HG02840 (cell line): Measurements from ENCODE around the gene UAP1L1.
"Not testable (repeated sequence)": the region's sequence is repeated elsewhere in the genome, so short reads cannot be mapped to it uniquely, and the experiment has no call there.

Experiments used
- ATAC-seq: cut with Tn5 transposase; IDR thresholded peaks from one replicate; pipeline ENCODE4 v1.9.1; 2021; ENCODE audit warnings: mild to moderate bottlenecking, moderate library complexity, moderate number of reproducible peaks; ENCODE audit not compliant: unreplicated experiment, low FRiP score

The UAP1L1 gene

GRCh38 chr9:137055385-137056364, 21.6 kb upstream of the UAP1L1 start:
- no peak for ATAC-seq

- ATAC-seq = no peak
Observed at GRCh38 chr9:137056739-137057415, 20.4 kb upstream of the UAP1L1 start.

GRCh38 chr9:137057545-137057944, 19.8 kb upstream of the UAP1L1 start:
- no peak for ATAC-seq

GRCh38 chr9:137058521-137059234, 18.6 kb upstream of the UAP1L1 start:
- ATAC-seq = no peak

- no peak for ATAC-seq
Observed at GRCh38 chr9:137062384-137062783, 14.9 kb upstream of the UAP1L1 start.

GRCh38 chr9:137062798-137063197, 14.5 kb upstream of the UAP1L1 start:
- ATAC-seq = not testable (repeated sequence)

- ATAC-seq = no peak
Observed at GRCh38 chr9:137063311-137064026, 13.8 kb upstream of the UAP1L1 start.

GRCh38 chr9:137064027-137064879, 13.1 kb upstream of the UAP1L1 start:
- no peak for ATAC-seq

GRCh38 chr9:137064880-137065164, 12.5 kb upstream of the UAP1L1 start:
- ATAC-seq = no peak

GRCh38 chr9:137065336-137065967, 11.9 kb upstream of the UAP1L1 start:
- no peak for ATAC-seq

- ATAC-seq = no peak
Observed at GRCh38 chr9:137066096-137066861, 11.0 kb upstream of the UAP1L1 start.

- no peak for ATAC-seq
Observed at GRCh38 chr9:137067860-137068538, 9.3 kb upstream of the UAP1L1 start.

- ATAC-seq = no peak
Observed at GRCh38 chr9:137068539-137069507, 8.5 kb upstream of the UAP1L1 start.

- no peak for ATAC-seq
Observed at GRCh38 chr9:137069508-137070091, 7.7 kb upstream of the UAP1L1 start.

GRCh38 chr9:137070201-137070905, 7.0 kb upstream of the UAP1L1 start, which contains the start of gene SAPCD2:
Gene SAPCD2 (minus strand): TSS chr9:137070557. CDS start chr9:137070460, 97 bp downstream.
- ATAC-seq = peak; percentile 61

- ATAC-seq = peak; percentile 2
Observed at GRCh38 chr9:137070906-137071275, 6.4 kb upstream of the UAP1L1 start.
